Natural killer cell (primary cell): ENCODE results near the gene STARD13. TPM values are rescaled to one million over a fixed set of nuclear protein-coding genes. Genes with fewer than 3 reads are reported as not detected.

ENCODE experiments used
- ATAC-seq, 3 donors: fragments of 150-1000 bp in 2 of 3; fragments of 200-7000 bp in 1 of 3; cut with Tn5 transposase; 1 replicate in 1 of 3; 2 replicates in 2 of 3; pipeline ENCODE4 v1.10.0; 2021; ENCODE audit warnings: mild to moderate bottlenecking in 2 of 3, moderate library complexity in 2 of 3
- DNase-seq, 2 donors: peaks; one replicate each; pipeline versions ENCODE4 v3.0.0 to v3.0.0-alpha.2; 2013 to 2021; ENCODE audit warnings: mixed read lengths in 1 of 2
- H3K27ac ChIP-seq: one replicate; pipeline ENCODE4 v1.5.1; 2013; ENCODE audit warnings: mild to moderate bottlenecking, low read length
- H3K27me3 ChIP-seq: one replicate; pipeline ENCODE4 v1.6.1; 2013; ENCODE audit warnings: low read length; ENCODE audit not compliant: control insufficient read depth, insufficient read depth
- H3K36me3 ChIP-seq: one replicate; pipeline ENCODE4 v1.6.1; 2013; ENCODE audit warnings: low read length; ENCODE audit not compliant: control insufficient read depth, insufficient read depth
- H3K4me1 ChIP-seq: one replicate; pipeline ENCODE4 v1.6.1; 2013; ENCODE audit warnings: low read length; ENCODE audit not compliant: control insufficient read depth, insufficient read depth
- H3K4me3 ChIP-seq: one replicate; pipeline ENCODE4 v1.5.1; 2013; ENCODE audit warnings: low read length
- H3K9me3 ChIP-seq: one replicate; pipeline ENCODE4 v1.6.1; 2013; ENCODE audit warnings: low read length; ENCODE audit not compliant: control insufficient read depth, insufficient read depth
- H3K27ac Mint-ChIP-seq, 2 donors: one replicate each; pipeline ENCODE4 v1.8.0; 2022; ENCODE audit warnings: mild to moderate bottlenecking in 2 of 2, mixed read lengths in 2 of 2, moderate library complexity in 1 of 2
- H3K27me3 Mint-ChIP-seq, 2 donors: one replicate each; pipeline ENCODE4 v1.8.0; 2022; ENCODE audit warnings: low read depth in 2 of 2, mixed read lengths in 2 of 2
- H3K36me3 Mint-ChIP-seq: one replicate; pipeline ENCODE4 v1.8.0; 2022; ENCODE audit warnings: mixed read lengths
- H3K4me1 Mint-ChIP-seq, 2 donors: one replicate each; pipeline ENCODE4 v1.8.0; 2022; ENCODE audit warnings: mixed read lengths in 2 of 2
- H3K4me3 Mint-ChIP-seq: one replicate; pipeline ENCODE4 v1.8.0; 2022; ENCODE audit warnings: mild to moderate bottlenecking, moderate library complexity, mixed read lengths
- H3K9me3 Mint-ChIP-seq, 2 donors: one replicate each; pipeline ENCODE4 v1.8.0; 2022; ENCODE audit warnings: mixed read lengths in 2 of 2
- WGBS: methylation state at CpG from one replicate; pipeline ENCODE4 v1.1.7; 2013; ENCODE audit warnings: missing lambda C conversion rate; ENCODE audit not compliant: insufficient coverage; 5-methylcytosine and 5-hydroxymethylcytosine counted together
- intact Hi-C: fragments of 100-400 bp; cut with micrococcal nuclease; formaldehyde crosslinking; loops from one replicate; pipeline ENCODE4 v1.14.2; 2022
- total RNA-seq, 4 donors: library from RNA; stranded (reverse); fragments of 120-200 nt in 1 of 4; gene quantifications; one replicate each; pipeline versions ENCODE4 v1.2.3 to v1.2.4, GENCODE V29; 2013 to 2022
- TF ChIP-seq, protein P1 (sequence below): fragments of 200-600 bp; IDR thresholded peaks from one replicate; pipeline ENCODE4 v1.8.0; 2022; ENCODE audit warnings: antibody characterized with exemption

Gene STARD13
- total RNA-seq, 3 donors from 2014 or later (not counting 1 experiment from before 2014, with no cell fraction given): not detected

DNA sequence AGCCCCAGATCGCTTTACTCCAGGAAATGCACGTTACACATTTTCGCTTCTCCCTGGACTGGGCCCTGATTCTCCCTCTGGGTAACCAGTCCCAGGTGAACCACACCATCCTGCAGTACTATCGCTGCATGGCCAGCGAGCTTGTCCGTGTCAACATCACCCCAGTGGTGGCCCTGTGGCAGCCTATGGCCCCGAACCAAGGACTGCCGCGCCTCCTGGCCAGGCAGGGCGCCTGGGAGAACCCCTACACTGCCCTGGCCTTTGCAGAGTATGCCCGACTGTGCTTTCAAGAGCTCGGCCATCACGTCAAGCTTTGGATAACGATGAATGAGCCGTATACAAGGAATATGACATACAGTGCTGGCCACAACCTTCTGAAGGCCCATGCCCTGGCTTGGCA lies 224.7 kb downstream of the STARD13 start:
- no peak overlapping the region for H3K27ac ChIP-seq
- 88% methylated on average over 15 of the region's 15 CpGs for WGBS
- no peaks in the 10 kb centered on the region for H3K9me3 ChIP-seq
- ATAC-seq (no peak), DNase-seq (no peak)
- H3K36me3 Mint-ChIP-seq: no peaks in the 10 kb centered on the region
- H3K27me3 Mint-ChIP-seq: peaks cover 0 to 2% of the 10 kb centered on the region in 2 donors
- H3K27me3 ChIP-seq: no peaks in the 10 kb centered on the region
- H3K4me3 Mint-ChIP-seq: no peak overlapping the region
- H3K27ac Mint-ChIP-seq: no peak overlapping the region
- no peaks in the 10 kb centered on the region for H3K9me3 Mint-ChIP-seq
- no peak overlapping the region for H3K4me3 ChIP-seq
- H3K36me3 ChIP-seq: no peaks in the 10 kb centered on the region
- H3K4me1 Mint-ChIP-seq: no peaks in the 10 kb centered on the region
- intact Hi-C loops: no loop called here
- TF ChIP-seq, protein P1, sequence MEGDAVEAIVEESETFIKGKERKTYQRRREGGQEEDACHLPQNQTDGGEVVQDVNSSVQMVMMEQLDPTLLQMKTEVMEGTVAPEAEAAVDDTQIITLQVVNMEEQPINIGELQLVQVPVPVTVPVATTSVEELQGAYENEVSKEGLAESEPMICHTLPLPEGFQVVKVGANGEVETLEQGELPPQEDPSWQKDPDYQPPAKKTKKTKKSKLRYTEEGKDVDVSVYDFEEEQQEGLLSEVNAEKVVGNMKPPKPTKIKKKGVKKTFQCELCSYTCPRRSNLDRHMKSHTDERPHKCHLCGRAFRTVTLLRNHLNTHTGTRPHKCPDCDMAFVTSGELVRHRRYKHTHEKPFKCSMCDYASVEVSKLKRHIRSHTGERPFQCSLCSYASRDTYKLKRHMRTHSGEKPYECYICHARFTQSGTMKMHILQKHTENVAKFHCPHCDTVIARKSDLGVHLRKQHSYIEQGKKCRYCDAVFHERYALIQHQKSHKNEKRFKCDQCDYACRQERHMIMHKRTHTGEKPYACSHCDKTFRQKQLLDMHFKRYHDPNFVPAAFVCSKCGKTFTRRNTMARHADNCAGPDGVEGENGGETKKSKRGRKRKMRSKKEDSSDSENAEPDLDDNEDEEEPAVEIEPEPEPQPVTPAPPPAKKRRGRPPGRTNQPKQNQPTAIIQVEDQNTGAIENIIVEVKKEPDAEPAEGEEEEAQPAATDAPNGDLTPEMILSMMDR: no peak
- H3K4me1 ChIP-seq: no peaks in the 10 kb centered on the region

DNA sequence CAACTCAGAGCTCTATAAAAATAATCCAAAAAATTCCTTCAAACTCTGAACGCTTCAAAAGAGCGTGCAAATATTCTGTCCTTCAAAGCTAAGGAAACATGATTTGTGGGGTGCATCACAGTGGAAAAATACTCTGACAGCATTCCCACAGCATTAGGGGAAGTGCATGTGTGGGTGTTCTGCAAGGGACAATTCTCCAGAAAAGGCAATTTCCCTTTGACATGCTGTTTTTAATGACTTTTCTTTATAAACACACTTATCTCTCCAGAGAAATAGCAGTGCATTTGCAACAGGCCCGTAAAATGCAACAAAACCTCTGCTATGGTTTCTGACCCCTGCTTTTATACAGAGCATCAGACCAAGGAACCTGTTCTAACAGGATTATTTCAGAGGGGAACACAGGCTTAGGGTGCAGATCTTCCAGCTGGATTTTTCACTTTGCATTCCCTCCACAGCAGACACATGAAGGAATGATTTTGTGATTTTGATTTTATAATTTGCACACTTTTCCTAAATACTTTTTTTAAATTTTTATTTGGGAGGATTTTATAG lies 226.7 kb downstream of the STARD13 start:
- H3K36me3 Mint-ChIP-seq: no peaks in the 10 kb centered on the region
- H3K9me3 Mint-ChIP-seq: no peaks in the 10 kb centered on the region
- Histone ChIP-seq H3K4me1 (no peaks in the 10 kb centered on the region), H3K9me3 (no peaks in the 10 kb centered on the region), H3K27ac (no peak overlapping the region), H3K27me3 (no peaks in the 10 kb centered on the region), H3K36me3 (no peaks in the 10 kb centered on the region), H3K4me3 (no peak overlapping the region)
- DNase-seq (no peak), ATAC-seq (no peak)
- no peak overlapping the region for H3K27ac Mint-ChIP-seq
- intact Hi-C loops: no loop called here
- 85% methylated on average over 3 of the region's 3 CpGs for WGBS
- H3K4me1 Mint-ChIP-seq: no peaks in the 10 kb centered on the region
- no peak overlapping the region for H3K4me3 Mint-ChIP-seq
- H3K27me3 Mint-ChIP-seq: peaks cover 0 to 3% of the 10 kb centered on the region in 2 donors
- TF ChIP-seq, protein P1: no peak

DNA sequence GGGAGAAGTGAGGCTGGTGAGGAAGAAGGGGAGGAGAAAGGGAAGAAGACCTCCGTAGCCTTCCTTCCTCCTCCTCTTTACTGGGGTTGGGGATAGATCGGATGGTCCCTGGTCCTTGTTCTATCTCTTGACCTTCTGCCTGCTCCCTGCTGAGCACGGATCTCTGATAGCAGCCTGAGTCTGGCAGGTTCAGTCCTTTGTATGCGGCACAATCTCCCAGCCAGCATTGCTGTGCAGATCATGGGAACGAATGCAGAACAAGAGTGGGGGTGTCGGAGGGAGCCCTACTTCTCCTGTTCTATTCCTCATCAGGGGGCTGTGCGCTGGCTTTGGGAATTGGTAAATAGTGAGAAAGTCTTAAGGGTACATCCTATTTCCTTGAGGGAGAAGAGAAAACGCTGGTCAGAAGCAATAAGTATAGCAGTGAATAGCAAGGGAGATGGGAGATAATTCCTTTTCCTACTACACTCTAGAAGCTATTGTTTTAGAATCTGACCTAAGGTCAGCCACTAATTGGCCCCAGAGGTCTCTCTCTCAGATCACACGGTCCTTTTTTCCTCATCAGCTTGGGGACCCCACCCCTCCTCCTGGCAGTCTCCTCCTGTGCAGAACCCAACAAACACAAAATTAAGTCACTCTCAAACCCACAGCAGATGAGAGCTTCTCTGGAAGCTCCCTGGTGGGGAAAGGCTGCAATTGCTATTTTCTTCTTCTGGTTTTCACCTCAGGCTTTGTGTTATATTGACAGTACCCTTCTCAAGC lies 228.4 kb downstream of the STARD13 start:
- ATAC-seq (no peak), DNase-seq (peak in 1 of 2 donors; percentile 9)
- Histone ChIP-seq H3K4me3 (no peak overlapping the region), H3K27me3 (no peaks in the 10 kb centered on the region), H3K9me3 (no peaks in the 10 kb centered on the region), H3K27ac (no peak overlapping the region), H3K4me1 (no peaks in the 10 kb centered on the region), H3K36me3 (no peaks in the 10 kb centered on the region)
- WGBS: 81% methylated on average over 7 of the region's 9 CpGs
- no peaks in the 10 kb centered on the region for H3K36me3 Mint-ChIP-seq
- TF ChIP-seq, protein P1: no peak
- intact Hi-C loops: no loop called here
- H3K27ac Mint-ChIP-seq: no peak overlapping the region
- no peaks in the 10 kb centered on the region for H3K4me1 Mint-ChIP-seq
- H3K9me3 Mint-ChIP-seq: no peaks in the 10 kb centered on the region
- H3K4me3 Mint-ChIP-seq: no peak overlapping the region
- peaks cover 0 to 3% of the 10 kb centered on the region in 2 donors for H3K27me3 Mint-ChIP-seq
